ENCODE results near the gene NTNG2.

DNA sequence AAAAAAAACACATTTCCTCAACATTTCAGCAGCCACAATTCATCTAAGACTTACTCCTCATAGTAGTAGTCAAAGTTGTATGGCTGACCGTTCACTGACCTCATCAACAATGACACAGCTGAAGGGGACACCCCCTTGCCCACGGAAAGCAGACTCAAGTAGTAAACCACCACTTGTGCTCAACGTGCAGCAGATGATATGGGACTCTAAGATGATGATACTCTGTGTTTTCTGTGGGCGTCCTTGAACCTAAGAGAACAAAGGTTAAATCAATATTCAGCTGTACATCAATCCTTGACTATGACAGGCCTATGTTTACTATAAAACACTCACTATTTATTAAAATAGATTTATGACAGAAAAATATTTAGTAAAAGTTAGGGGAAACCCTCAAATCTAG is 121.3 kb downstream of the NTNG2 start:
- TF ChIP-seq GATA2 (IDR thresholded peaks at IDR 0.05; ENCODE audit: low read depth, low read length) (no peak), GATA3 (IDR thresholded peaks at IDR 0.05; ENCODE audit: low read depth, low read length) (no peak)
